Measurements from ENCODE around the gene NEK6. TPM values are rescaled to one million over a fixed set of nuclear protein-coding genes. Genes with fewer than 3 reads are reported as not detected.

NEK6 gene
- total RNA-seq, 3 donors from 2014 or later (not counting 1 experiment from before 2014, with no cell fraction given) = 25.0 to 34.9 (median 33.0) TPM

DNA sequence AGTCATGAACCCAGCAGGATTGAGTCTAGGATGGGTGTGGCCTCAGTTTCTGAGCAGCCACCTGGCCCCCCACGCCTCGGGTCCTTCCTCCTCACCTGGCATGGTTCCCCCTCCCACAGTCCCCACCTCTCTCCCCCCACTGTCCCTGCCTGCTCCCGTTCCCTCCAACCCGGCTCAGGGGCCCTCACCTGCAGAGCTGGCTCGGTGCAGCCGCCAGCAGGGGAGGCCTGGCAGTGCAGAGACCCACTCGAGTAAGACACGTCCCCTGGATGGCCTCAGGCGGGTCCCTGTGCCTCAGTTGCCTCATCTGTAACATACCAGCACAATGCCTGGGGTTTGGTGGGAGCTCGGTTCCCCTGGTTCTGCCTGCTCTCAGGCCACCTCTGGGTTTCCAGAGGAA lies 66.2 kb downstream of the NEK6 start:
- Mint-ChIP-seq H3K9me3 (no peaks in the 10 kb centered on the region), H3K27ac (no peak overlapping the region), H3K4me1 (peaks cover 16 to 22% of the 10 kb centered on the region in 2 donors), H3K4me3 (no peak overlapping the region), H3K27me3 (ENCODE audit: low read depth in 2 of 2) (no peaks in the 10 kb centered on the region), H3K36me3 (no peaks in the 10 kb centered on the region)
- TF ChIP-seq, protein P1, sequence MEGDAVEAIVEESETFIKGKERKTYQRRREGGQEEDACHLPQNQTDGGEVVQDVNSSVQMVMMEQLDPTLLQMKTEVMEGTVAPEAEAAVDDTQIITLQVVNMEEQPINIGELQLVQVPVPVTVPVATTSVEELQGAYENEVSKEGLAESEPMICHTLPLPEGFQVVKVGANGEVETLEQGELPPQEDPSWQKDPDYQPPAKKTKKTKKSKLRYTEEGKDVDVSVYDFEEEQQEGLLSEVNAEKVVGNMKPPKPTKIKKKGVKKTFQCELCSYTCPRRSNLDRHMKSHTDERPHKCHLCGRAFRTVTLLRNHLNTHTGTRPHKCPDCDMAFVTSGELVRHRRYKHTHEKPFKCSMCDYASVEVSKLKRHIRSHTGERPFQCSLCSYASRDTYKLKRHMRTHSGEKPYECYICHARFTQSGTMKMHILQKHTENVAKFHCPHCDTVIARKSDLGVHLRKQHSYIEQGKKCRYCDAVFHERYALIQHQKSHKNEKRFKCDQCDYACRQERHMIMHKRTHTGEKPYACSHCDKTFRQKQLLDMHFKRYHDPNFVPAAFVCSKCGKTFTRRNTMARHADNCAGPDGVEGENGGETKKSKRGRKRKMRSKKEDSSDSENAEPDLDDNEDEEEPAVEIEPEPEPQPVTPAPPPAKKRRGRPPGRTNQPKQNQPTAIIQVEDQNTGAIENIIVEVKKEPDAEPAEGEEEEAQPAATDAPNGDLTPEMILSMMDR (IDR thresholded peaks at IDR 0.05) = no peak
- Histone ChIP-seq H3K9me3 (ENCODE audit: control insufficient read depth, insufficient read depth, low read length) (no peaks in the 10 kb centered on the region), H3K4me3 (ENCODE audit: low read length) (no peak overlapping the region), H3K27ac (ENCODE audit: low read length) (no peak overlapping the region), H3K36me3 (ENCODE audit: control insufficient read depth, insufficient read depth, low read length) (peaks cover 39% of the 10 kb centered on the region), H3K4me1 (ENCODE audit: control insufficient read depth, insufficient read depth, low read length) (peaks cover 9% of the 10 kb centered on the region), H3K27me3 (ENCODE audit: control insufficient read depth, insufficient read depth, low read length) (no peaks in the 10 kb centered on the region)
- intact Hi-C loops (cut with micrococcal nuclease) = no loop called here
- ATAC-seq (no peak), DNase-seq (no peak)
- WGBS (ENCODE audit: insufficient coverage) = 86% methylated on average over 10 of the region's 10 CpGs

DNA sequence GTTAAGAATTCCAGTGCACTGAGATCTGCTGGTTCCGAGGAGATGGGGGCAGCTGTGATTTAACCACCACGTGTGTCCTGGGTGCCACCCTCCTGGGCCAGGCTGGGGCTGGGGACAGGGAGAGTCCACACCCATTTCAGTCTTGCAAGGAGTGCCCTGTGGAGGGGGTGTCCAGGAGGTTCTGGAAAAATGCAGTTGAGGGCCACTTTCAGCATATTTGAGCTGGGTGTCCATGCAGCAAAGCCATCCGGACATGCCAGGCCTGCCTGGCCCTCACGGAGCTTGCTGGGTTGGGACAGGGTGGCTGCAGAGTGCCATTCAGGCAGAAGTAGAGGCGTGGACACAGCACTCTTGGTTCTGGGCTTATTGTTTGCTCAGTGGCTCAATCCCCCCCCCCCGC lies 68.1 kb downstream of the NEK6 start:
- peaks cover 51% of the 10 kb centered on the region for H3K36me3 ChIP-seq (ENCODE audit: control insufficient read depth, insufficient read depth, low read length)
- TF ChIP-seq, protein P1 (IDR thresholded peaks at IDR 0.05) = no peak
- no peaks in the 10 kb centered on the region for H3K27me3 Mint-ChIP-seq (ENCODE audit: low read depth in 2 of 2)

DNA sequence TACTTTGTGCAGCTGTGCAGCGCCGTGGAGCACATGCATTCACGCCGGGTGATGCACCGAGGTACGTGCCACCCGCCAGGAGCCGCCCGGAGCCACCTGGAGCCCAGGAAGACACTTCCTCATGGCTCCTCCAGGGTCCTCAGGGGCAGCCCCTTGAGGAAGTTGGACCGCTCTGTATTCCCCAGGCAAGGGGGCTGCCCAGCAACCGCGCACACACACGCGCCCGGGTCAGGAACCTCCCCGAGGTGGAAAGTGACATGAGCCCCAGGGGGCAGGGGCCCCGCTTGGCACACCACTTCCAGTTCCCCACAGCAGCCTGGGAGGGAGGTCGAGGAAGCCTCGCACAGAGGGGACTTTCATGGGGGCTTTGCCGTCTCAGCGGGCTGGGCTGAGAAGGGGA lies 68.6 kb downstream of the NEK6 start:
- Histone ChIP-seq H3K4me3 (ENCODE audit: low read length) (no peak overlapping the region), H3K36me3 (ENCODE audit: control insufficient read depth, insufficient read depth, low read length) (peaks cover 52% of the 10 kb centered on the region), H3K9me3 (ENCODE audit: control insufficient read depth, insufficient read depth, low read length) (no peaks in the 10 kb centered on the region), H3K4me1 (ENCODE audit: control insufficient read depth, insufficient read depth, low read length) (no peaks in the 10 kb centered on the region), H3K27me3 (ENCODE audit: control insufficient read depth, insufficient read depth, low read length) (no peaks in the 10 kb centered on the region), H3K27ac (ENCODE audit: low read length) (no peak overlapping the region)
- Mint-ChIP-seq H3K9me3 (no peaks in the 10 kb centered on the region), H3K4me3 (no peak overlapping the region), H3K4me1 (peaks cover 7 to 15% of the 10 kb centered on the region in 2 donors), H3K36me3 (no peaks in the 10 kb centered on the region), H3K27me3 (ENCODE audit: low read depth in 2 of 2) (no peaks in the 10 kb centered on the region), H3K27ac (no peak overlapping the region)
- intact Hi-C loops (cut with micrococcal nuclease) = no loop called here
- WGBS (ENCODE audit: insufficient coverage) = 93% methylated on average over 21 of the region's 21 CpGs
- DNase-seq (no peak), ATAC-seq (no peak)
- TF ChIP-seq, protein P1 (IDR thresholded peaks at IDR 0.05) = no peak

More for the DNA sequence above, 68.1 kb downstream of the NEK6 start:
- no peaks in the 10 kb centered on the region for H3K27me3 ChIP-seq (ENCODE audit: control insufficient read depth, insufficient read depth, low read length)
- 95% methylated on average over 6 of the region's 6 CpGs for WGBS (ENCODE audit: insufficient coverage)
- H3K4me3 ChIP-seq (ENCODE audit: low read length) = no peak overlapping the region
- H3K4me1 ChIP-seq (ENCODE audit: control insufficient read depth, insufficient read depth, low read length) = no peaks in the 10 kb centered on the region
- Mint-ChIP-seq H3K4me3 (no peak overlapping the region), H3K27ac (no peak overlapping the region), H3K9me3 (no peaks in the 10 kb centered on the region), H3K36me3 (no peaks in the 10 kb centered on the region), H3K4me1 (peaks cover 7 to 15% of the 10 kb centered on the region in 2 donors)
- intact Hi-C loops (cut with micrococcal nuclease) = no loop called here
- H3K27ac ChIP-seq (ENCODE audit: low read length) = no peak overlapping the region
- ATAC-seq (no peak), DNase-seq (no peak)
- H3K9me3 ChIP-seq (ENCODE audit: control insufficient read depth, insufficient read depth, low read length) = no peaks in the 10 kb centered on the region

DNA sequence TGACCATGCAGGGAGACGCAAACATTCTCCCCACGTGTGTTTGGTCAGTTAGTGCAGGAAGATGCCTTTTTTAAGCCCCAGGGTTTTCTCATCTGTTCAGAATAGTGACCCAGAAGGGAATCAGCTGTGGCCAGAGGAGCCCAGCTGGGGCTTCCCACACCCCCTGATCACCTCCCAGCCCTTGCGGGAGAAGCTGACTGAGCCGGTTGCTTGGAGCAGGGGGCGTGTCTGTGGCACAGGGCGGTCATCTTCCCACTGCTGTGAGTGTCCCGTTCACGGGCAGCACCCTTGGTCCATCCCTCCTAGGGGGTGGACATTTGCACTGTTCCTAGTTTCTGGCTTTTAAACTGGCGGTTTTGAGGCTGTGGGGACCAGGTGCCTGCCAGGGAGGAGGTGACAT lies 69.7 kb downstream of the NEK6 start:
- no peak for ATAC-seq
- no peak overlapping the region for H3K27ac ChIP-seq (ENCODE audit: low read length)
- H3K4me3 ChIP-seq (ENCODE audit: low read length) = no peak overlapping the region
- no peaks in the 10 kb centered on the region for H3K4me1 ChIP-seq (ENCODE audit: control insufficient read depth, insufficient read depth, low read length)
- TF ChIP-seq, protein P1 (IDR thresholded peaks at IDR 0.05) = no peak
- no peaks in the 10 kb centered on the region for H3K27me3 ChIP-seq (ENCODE audit: control insufficient read depth, insufficient read depth, low read length)
- peaks cover 47% of the 10 kb centered on the region for H3K36me3 ChIP-seq (ENCODE audit: control insufficient read depth, insufficient read depth, low read length)
- H3K27ac Mint-ChIP-seq = no peak overlapping the region
- 92% methylated on average over 9 of the region's 9 CpGs for WGBS (ENCODE audit: insufficient coverage)
- no peaks in the 10 kb centered on the region for H3K9me3 ChIP-seq (ENCODE audit: control insufficient read depth, insufficient read depth, low read length)
- H3K36me3 Mint-ChIP-seq = no peaks in the 10 kb centered on the region
- intact Hi-C loops (cut with micrococcal nuclease) = no loop called here
- H3K27me3 Mint-ChIP-seq (ENCODE audit: low read depth in 2 of 2) = no peaks in the 10 kb centered on the region
- no peak for DNase-seq
- H3K9me3 Mint-ChIP-seq = no peaks in the 10 kb centered on the region
- H3K4me3 Mint-ChIP-seq = no peak overlapping the region
- peaks cover 6 to 13% of the 10 kb centered on the region in 2 donors for H3K4me1 Mint-ChIP-seq
